ENCODE results near the gene RHOT2. TPM values are rescaled to one million over a fixed set of nuclear protein-coding genes. Genes with fewer than 3 reads are reported as not detected.

RHOT2 gene
- total and polyA plus RNA-seq, 2 of the 8 experiments (the other 6 are each of a cell fraction or from before 2014, with no cell fraction given): 149 to 194 TPM

- no peak overlapping the region for H3K27ac ChIP-seq (ENCODE audit: low read depth, low read length)
- H4K20me1 ChIP-seq (replicated peaks in 1 of 2; ENCODE audit: control insufficient read depth in 1 of 2, insufficient read depth in 2 of 2, low read length in 2 of 2): peaks cover 0 to 1% of the 10 kb centered on the region in 2 experiments
- no peak overlapping the region for H3K4me2 ChIP-seq (ENCODE audit: insufficient read depth in 1 of 2, low read depth in 2 of 2, low read length in 2 of 2)
- H3K79me1 ChIP-seq (ENCODE audit: low read depth, low read length): peaks cover 4% of the 10 kb centered on the region; the same call in 1 of the 2 replicates
- H3K4me1 ChIP-seq (replicated peaks in 1 of 4; ENCODE audit: control insufficient read depth in 3 of 4, insufficient read depth in 4 of 4, low read length in 3 of 4): peaks cover 0 to 32% (median 24%) of the 10 kb centered on the region in 4 experiments; a peak in 6 of 7 replicates
- H3K23ac ChIP-seq (ENCODE audit: insufficient read length): no peak overlapping the region
- no peaks in the 10 kb centered on the region for H3K79me2 ChIP-seq (ENCODE audit: control insufficient read depth in 1 of 2, insufficient read depth in 2 of 2, low read length in 2 of 2)
- no peaks in the 10 kb centered on the region for H3K9me3 ChIP-seq (ENCODE audit: insufficient read depth in 2 of 2, low read depth in 1 of 2, low read length in 1 of 2)
- ChIA-PET CTCF (ENCODE audit: partially characterized antibody) (interaction anchor here (1.0 to 1.6 kb wide), 4 partner anchors 9 to 117 kb away, joined by 3 to 4 read pairs (median 3); no protein-coding TSS in a partner anchor), POLR2A (ENCODE audit: partially characterized antibody) (interaction anchor here (0.9 to 1.0 kb wide), 2 partner anchors 20 to 44 kb away, joined by 3 read pairs; no protein-coding TSS in a partner anchor)
- peak overlapping the region; percentile 73 for H4K91ac ChIP-seq (replicated peaks; ENCODE audit: insufficient read length, low read length)
- peaks cover 0 to 4% (median 0%) of the 10 kb centered on the region in 4 experiments; a peak in 1 of 8 replicates for H3K36me3 ChIP-seq (ENCODE audit: control insufficient read depth in 2 of 4, insufficient read depth in 4 of 4, low read length in 3 of 4)
- 94% methylated on average over 29 of the region's 29 CpGs; no CpG with 5 or more reads in 1 of the 2 experiments for WGBS, 2 experiments (ENCODE audit: extremely low coverage in 1 of 2, insufficient coverage in 1 of 2, insufficient read length in 1 of 2, insufficient replicate concordance in 2 of 2, low coverage in 1 of 2, low lambda C conversion rate in 2 of 2, missing lambda C conversion rate in 1 of 2)
- DNase-seq (ENCODE audit: low read depth in 1 of 2, low spot score in 2 of 2) (no peak), FAIRE-seq (no peak)
- no peak overlapping the region for H2BK12ac ChIP-seq (ENCODE audit: low read depth, low read length)
- no peak overlapping the region for H2BK120ac ChIP-seq (replicated peaks; ENCODE audit: low read depth, low read length)
- H3K18ac ChIP-seq (ENCODE audit: extremely low read depth, low read length): no peak overlapping the region
- H3K56ac ChIP-seq (replicated peaks; ENCODE audit: insufficient read length, low read depth, low read length): no peak overlapping the region
- no peak overlapping the region for H4K5ac ChIP-seq (ENCODE audit: insufficient read length, low read depth, low read length)
- H2AK5ac ChIP-seq (ENCODE audit: low read depth, low read length): no peak overlapping the region
- no peak overlapping the region for H3K14ac ChIP-seq (ENCODE audit: insufficient read length)
- no peaks in the 10 kb centered on the region for H3K27me3 ChIP-seq (replicated peaks in 1 of 4; ENCODE audit: control insufficient read depth in 3 of 4, extremely low read depth in 1 of 4, insufficient read depth in 3 of 4, low read length in 3 of 4)
- H4K8ac ChIP-seq (ENCODE audit: extremely low read depth, insufficient read depth, low read length): no peak overlapping the region
- H3K4ac ChIP-seq (replicated peaks; ENCODE audit: insufficient read length, low read depth, low read length): no peak overlapping the region
- H2AFZ ChIP-seq (ENCODE audit: low read length): no peak overlapping the region
- no peak overlapping the region for H3K9ac ChIP-seq (replicated peaks in 1 of 4; ENCODE audit: extremely low read depth in 1 of 4, low read depth in 3 of 4, low read length in 3 of 4)
- TF ChIP-seq ATF2 (IDR thresholded peaks at IDR 0.05; ENCODE audit: low read length) (no peak), CHD2 (IDR thresholded peaks at IDR 0.05; ENCODE audit: low read length) (no peak)
- H2BK5ac ChIP-seq (ENCODE audit: low read depth, low read length): peak overlapping the region; percentile 71
- peaks cover 2% of the 10 kb centered on the region; the same call in 1 of the 2 replicates for H3K23me2 ChIP-seq (ENCODE audit: low read depth, low read length)
- no peak overlapping the region for H2BK20ac ChIP-seq (ENCODE audit: low read length)
- H3K4me3 ChIP-seq (ENCODE audit: extremely low read depth in 1 of 4, insufficient read depth in 2 of 4, low read depth in 3 of 4, low read length in 4 of 4): no peak overlapping the region
- no peak overlapping the region for H2BK15ac ChIP-seq (ENCODE audit: low read length)
These were observed 41.0 kb upstream of the RHOT2 start for GRCh38 chr16:626787-627453.

Data from H1 (cell line).